DOHH2 (cell line): ENCODE data around the gene CXXC1.

ENCODE experiments used
- EZH2phosphoT487 ChIP-seq: fragments of 200-600 bp; sonication (generic); IDR thresholded peaks from 2 replicates; pipeline ENCODE4 v1.6.1; 2017; ENCODE audit warnings: borderline replicate concordance, mild to moderate bottlenecking, antibody characterized with exemption, low read length, moderate library complexity, mixed read lengths
- TF ChIP-seq, protein P1 (sequence below): fragments of 200-600 bp; sonication (generic); IDR thresholded peaks from one replicate; pipeline ENCODE4 v1.5.1; 2014; ENCODE audit warnings: antibody characterized with exemption, mild to moderate bottlenecking, low read depth, low read length; ENCODE audit not compliant: poor library complexity, severe bottlenecking

DNA sequence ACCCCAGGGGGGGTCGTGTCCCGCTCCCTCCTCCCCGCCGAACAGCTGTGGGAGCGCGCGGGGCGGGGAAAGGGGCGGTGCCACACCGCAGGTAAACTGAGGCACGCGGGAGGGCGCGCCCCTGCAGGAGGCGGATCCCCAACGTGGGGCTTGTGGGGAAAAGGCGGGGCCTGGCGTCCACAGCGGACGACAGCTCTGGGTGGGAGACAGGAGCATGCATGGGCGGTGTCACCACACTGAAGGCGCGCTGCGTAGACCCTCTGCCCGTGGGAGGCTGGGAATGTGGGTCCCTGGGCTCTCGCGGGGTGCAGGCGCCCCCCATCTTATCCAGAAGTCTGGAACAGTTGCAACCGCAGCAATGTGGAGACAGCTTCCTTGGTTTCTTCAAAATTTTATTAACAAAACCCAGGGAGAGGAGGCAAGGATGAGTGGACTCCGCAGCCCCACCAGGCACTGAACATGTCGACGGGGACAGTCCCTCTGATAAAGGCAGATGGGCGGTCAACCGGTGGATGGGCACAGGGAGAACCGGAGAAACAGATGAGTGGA is 5.4 kb downstream of the CXXC1 start:
- TF ChIP-seq, protein P1, sequence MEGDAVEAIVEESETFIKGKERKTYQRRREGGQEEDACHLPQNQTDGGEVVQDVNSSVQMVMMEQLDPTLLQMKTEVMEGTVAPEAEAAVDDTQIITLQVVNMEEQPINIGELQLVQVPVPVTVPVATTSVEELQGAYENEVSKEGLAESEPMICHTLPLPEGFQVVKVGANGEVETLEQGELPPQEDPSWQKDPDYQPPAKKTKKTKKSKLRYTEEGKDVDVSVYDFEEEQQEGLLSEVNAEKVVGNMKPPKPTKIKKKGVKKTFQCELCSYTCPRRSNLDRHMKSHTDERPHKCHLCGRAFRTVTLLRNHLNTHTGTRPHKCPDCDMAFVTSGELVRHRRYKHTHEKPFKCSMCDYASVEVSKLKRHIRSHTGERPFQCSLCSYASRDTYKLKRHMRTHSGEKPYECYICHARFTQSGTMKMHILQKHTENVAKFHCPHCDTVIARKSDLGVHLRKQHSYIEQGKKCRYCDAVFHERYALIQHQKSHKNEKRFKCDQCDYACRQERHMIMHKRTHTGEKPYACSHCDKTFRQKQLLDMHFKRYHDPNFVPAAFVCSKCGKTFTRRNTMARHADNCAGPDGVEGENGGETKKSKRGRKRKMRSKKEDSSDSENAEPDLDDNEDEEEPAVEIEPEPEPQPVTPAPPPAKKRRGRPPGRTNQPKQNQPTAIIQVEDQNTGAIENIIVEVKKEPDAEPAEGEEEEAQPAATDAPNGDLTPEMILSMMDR: no peak
- TF ChIP-seq EZH2phosphoT487: no peak
